ENCODE measurements around the gene TTLL4. TPM values are rescaled to one million over a fixed set of nuclear protein-coding genes. Genes with fewer than 3 reads are reported as not detected.
"Not testable (repeated sequence)": the region's sequence is repeated elsewhere in the genome, so short reads cannot be mapped to it uniquely, and the experiment has no call there.

Gene TTLL4
- 10 to 100 TPM; 28.2 to 42.2 TPM for total RNA-seq

- Mint-ChIP-seq H3K27ac (peak within 1 kb of the TSS; percentile 94 to 98), H3K9me3 (no peaks in the 10 kb centered on the region), H3K36me3 (peaks cover 5 to 11% of the 10 kb centered on the region in 2 donors)
- peak; percentile 96 for ATAC-seq
- DNase-seq (ENCODE audit: low spot score in 2 of 2) = peak; percentile 96 to 97
These were observed at the start of gene TTLL4 for GRCh38 chr2:218710687-218711549. TSS of gene TTLL4 (plus strand) at chr2:218710835. CDS start at chr2:218737677, 26,842 bp downstream.

- Mint-ChIP-seq H3K9me3 (no peaks in the 10 kb centered on the region), H3K27ac (peak overlapping the region in 1 of 2 donors; percentile 23), H3K36me3 (peaks cover 9 to 10% of the 10 kb centered on the region in 2 donors)
- ATAC-seq = no peak
- DNase-seq (ENCODE audit: low spot score in 2 of 2) = peak in 1 of 2 donors; percentile 45
These were observed 48.3 kb upstream of the TTLL4 start for GRCh38 chr2:218662377-218662776.

- H3K27ac Mint-ChIP-seq = peak overlapping the region in 1 of 2 donors; percentile 23
- ATAC-seq (no peak), DNase-seq (ENCODE audit: low spot score in 2 of 2) (peak in 1 of 2 donors; percentile 53)
- no peaks in the 10 kb centered on the region for H3K9me3 Mint-ChIP-seq
- peaks cover 6 to 9% of the 10 kb centered on the region in 2 donors for H3K36me3 Mint-ChIP-seq
These were observed 47.8 kb upstream of the TTLL4 start for GRCh38 chr2:218662827-218663226.

GRCh38 chr2:218663901-218664300 is 46.7 kb upstream of the TTLL4 start:
- H3K36me3 Mint-ChIP-seq = peaks cover 1 to 9% of the 10 kb centered on the region in 2 donors
- H3K27ac Mint-ChIP-seq = peak overlapping the region in 1 of 2 donors; percentile 57
- no peaks in the 10 kb centered on the region for H3K9me3 Mint-ChIP-seq
- no peak for DNase-seq (ENCODE audit: low spot score in 2 of 2)
- ATAC-seq = no peak

GRCh38 chr2:218664653-218665052 is 46.0 kb upstream of the TTLL4 start:
- Mint-ChIP-seq H3K9me3 (no peaks in the 10 kb centered on the region), H3K27ac (peak overlapping the region in 1 of 2 donors; percentile 57), H3K36me3 (peaks cover 0 to 4% of the 10 kb centered on the region in 2 donors)
- ATAC-seq = no peak
- peak in 1 of 2 donors; percentile 4 for DNase-seq (ENCODE audit: low spot score in 2 of 2)

- H3K9me3 Mint-ChIP-seq = no peaks in the 10 kb centered on the region
- peaks cover 11 to 17% of the 10 kb centered on the region in 2 donors for H3K36me3 Mint-ChIP-seq
- H3K27ac Mint-ChIP-seq = peak overlapping the region; percentile 95 to 99
- peak in 1 of 2 donors; percentile 1 for ATAC-seq
- DNase-seq (ENCODE audit: low spot score in 2 of 2) = peak in 1 of 2 donors; percentile 31
These were observed 39.5 kb upstream of the TTLL4 start for GRCh38 chr2:218671097-218671653.

- H3K9me3 Mint-ChIP-seq = no peaks in the 10 kb centered on the region
- DNase-seq (ENCODE audit: low spot score in 2 of 2) (peak; percentile 76 to 79), ATAC-seq (peak; percentile 97 to 99)
These were observed 38.7 kb upstream of the TTLL4 start, which contains the start of the genes RNF25 and STK36 for GRCh38 chr2:218671654-218672566. TSS of gene RNF25 (minus strand) at chr2:218672002. CDS start at chr2:218671970, 32 bp downstream. TSS of gene STK36 (plus strand) at chr2:218672086. CDS start at chr2:218672830, 744 bp downstream.

GRCh38 chr2:218679119-218679518 is 31.5 kb upstream of the TTLL4 start:
- ATAC-seq (no peak), DNase-seq (ENCODE audit: low spot score in 2 of 2) (no peak)
- H3K27ac Mint-ChIP-seq = peak overlapping the region; percentile 3 to 52
- peaks cover 0 to 5% of the 10 kb centered on the region in 2 donors for H3K36me3 Mint-ChIP-seq
- no peaks in the 10 kb centered on the region for H3K9me3 Mint-ChIP-seq

More at GRCh38 chr2:218671654-218672566, 38.7 kb upstream of the TTLL4 start, which contains the start of the genes RNF25 and STK36:
- Mint-ChIP-seq H3K36me3 (peaks cover 11 to 18% of the 10 kb centered on the region in 2 donors), H3K27ac (peak within 1 kb of the TSS; percentile 95 to 99)

- ATAC-seq (no peak), DNase-seq (ENCODE audit: low spot score in 2 of 2) (no peak)
- Mint-ChIP-seq H3K9me3 (no peaks in the 10 kb centered on the region), H3K36me3 (peaks cover 0 to 5% of the 10 kb centered on the region in 2 donors), H3K27ac (no peak overlapping the region)
These were observed 30.6 kb upstream of the TTLL4 start for GRCh38 chr2:218680061-218680460.

- ATAC-seq (peak; percentile 77 to 79), DNase-seq (ENCODE audit: low spot score in 2 of 2) (peak in 1 of 2 donors; percentile 27)
- not testable (repeated sequence) for H3K27ac Mint-ChIP-seq, H3K9me3 Mint-ChIP-seq, H3K36me3 Mint-ChIP-seq
These were observed 23.1 kb upstream of the TTLL4 start for GRCh38 chr2:218687400-218688060.

- Mint-ChIP-seq H3K36me3 (no peaks in the 10 kb centered on the region), H3K27ac (no peak overlapping the region), H3K9me3 (no peaks in the 10 kb centered on the region)
- ATAC-seq = no peak
- no peak for DNase-seq (ENCODE audit: low spot score in 2 of 2)
These were observed 19.4 kb upstream of the TTLL4 start for GRCh38 chr2:218691234-218691633.

GRCh38 chr2:218694405-218695145 is 16.1 kb upstream of the TTLL4 start:
- H3K9me3 Mint-ChIP-seq = no peaks in the 10 kb centered on the region
- no peak overlapping the region for H3K27ac Mint-ChIP-seq
- ATAC-seq (no peak), DNase-seq (ENCODE audit: low spot score in 2 of 2) (no peak)
- H3K36me3 Mint-ChIP-seq = no peaks in the 10 kb centered on the region

- Mint-ChIP-seq H3K27ac (peak overlapping the region in 1 of 2 donors; percentile 24), H3K36me3 (no peaks in the 10 kb centered on the region), H3K9me3 (no peaks in the 10 kb centered on the region)
- DNase-seq (ENCODE audit: low spot score in 2 of 2) = no peak
- no peak for ATAC-seq
These were observed 11.8 kb upstream of the TTLL4 start for GRCh38 chr2:218698885-218699284.

- Mint-ChIP-seq H3K36me3 (no peaks in the 10 kb centered on the region), H3K27ac (peak overlapping the region in 1 of 2 donors; percentile 57), H3K9me3 (no peaks in the 10 kb centered on the region)
- DNase-seq (ENCODE audit: low spot score in 2 of 2) (no peak), ATAC-seq (no peak)
These were observed 8.8 kb upstream of the TTLL4 start for GRCh38 chr2:218701806-218702205.

GRCh38 chr2:218703341-218703740 is 7.3 kb upstream of the TTLL4 start:
- Mint-ChIP-seq H3K27ac (no peak overlapping the region), H3K9me3 (no peaks in the 10 kb centered on the region), H3K36me3 (no peaks in the 10 kb centered on the region)
- ATAC-seq (no peak), DNase-seq (ENCODE audit: low spot score in 2 of 2) (no peak)

All from activated naive CD4-positive, alpha-beta T cell treated with anti-CD3 and anti-CD28 coated beads, Interleukin-2, amount 50 U/mL, for 72 hours (primary cell).